NB4 (cell line): ENCODE data around the gene ADGRL3.
"Not testable (repeated sequence)": the region's sequence is repeated elsewhere in the genome, so short reads cannot be mapped to it uniquely, and the experiment has no call there.

Source experiments
- DNase-seq: peaks from one replicate; pipeline ENCODE4 v3.0.0; 2010; ENCODE audit warnings: low read depth
- H3K4me3 ChIP-seq: one replicate; pipeline ENCODE4 v1.5.1; 2011; ENCODE audit warnings: mild to moderate bottlenecking, low read depth, low read length, moderate library complexity
- CTCF ChIP-seq: IDR thresholded peaks from one replicate; pipeline ENCODE4 v1.5.1; 2012; ENCODE audit warnings: low read depth, low read length
- MAX ChIP-seq: IDR thresholded peaks from 2 replicates; pipeline ENCODE4 v1.6.1; 2011; ENCODE audit warnings: low read depth, low read length
- MYC ChIP-seq: IDR thresholded peaks from 2 replicates; pipeline ENCODE4 v1.6.1; 2011; ENCODE audit warnings: low read depth, low read length
- POLR2A ChIP-seq: IDR thresholded peaks from 2 replicates; pipeline ENCODE4 v1.6.1; 2011; ENCODE audit warnings: mild to moderate bottlenecking; ENCODE audit not compliant: insufficient read length; ENCODE audit errors: extremely low read depth

The ADGRL3 gene

GRCh38 chr4:61838072-61838471, 637.9 kb downstream of the ADGRL3 start:
- no peak overlapping the region for H3K4me3 ChIP-seq
- TF ChIP-seq CTCF (no peak), POLR2A (no peak)
- no peak for DNase-seq

DNA sequence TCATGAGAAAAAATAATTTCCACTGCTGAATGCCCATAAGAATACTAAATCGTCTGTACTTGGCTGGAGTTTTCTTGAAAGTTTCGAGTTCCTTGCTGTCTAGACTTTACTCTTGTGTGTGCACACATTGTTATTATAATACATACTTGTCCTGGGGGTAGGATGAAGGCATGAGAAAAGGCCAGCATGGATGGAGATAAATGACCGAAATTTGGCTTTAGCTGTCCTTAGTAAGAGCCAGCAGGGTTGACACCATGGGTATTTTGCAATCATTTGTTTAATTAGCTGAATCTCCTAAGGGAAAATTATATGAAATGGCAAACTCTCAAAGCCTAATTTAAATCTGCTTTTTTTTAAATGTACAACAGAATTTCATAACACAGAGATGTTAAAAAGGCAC, 641.6 kb downstream of the ADGRL3 start:
- no peak overlapping the region for H3K4me3 ChIP-seq
- TF ChIP-seq MYC (no peak), CTCF (no peak), MAX (no peak), POLR2A (no peak)
- no peak for DNase-seq

GRCh38 chr4:61851126-61851525, 651.0 kb downstream of the ADGRL3 start:
- no peak for DNase-seq
- TF ChIP-seq CTCF (no peak), POLR2A (no peak), MAX (no peak), MYC (no peak)
- no peak overlapping the region for H3K4me3 ChIP-seq

GRCh38 chr4:61852105-61852504, 652.0 kb downstream of the ADGRL3 start:
- not testable (repeated sequence) for H3K4me3 ChIP-seq, DNase-seq

- H3K4me3 ChIP-seq = no peak overlapping the region
- DNase-seq = no peak
Observed at GRCh38 chr4:61853041-61853440, 652.9 kb downstream of the ADGRL3 start.

DNA sequence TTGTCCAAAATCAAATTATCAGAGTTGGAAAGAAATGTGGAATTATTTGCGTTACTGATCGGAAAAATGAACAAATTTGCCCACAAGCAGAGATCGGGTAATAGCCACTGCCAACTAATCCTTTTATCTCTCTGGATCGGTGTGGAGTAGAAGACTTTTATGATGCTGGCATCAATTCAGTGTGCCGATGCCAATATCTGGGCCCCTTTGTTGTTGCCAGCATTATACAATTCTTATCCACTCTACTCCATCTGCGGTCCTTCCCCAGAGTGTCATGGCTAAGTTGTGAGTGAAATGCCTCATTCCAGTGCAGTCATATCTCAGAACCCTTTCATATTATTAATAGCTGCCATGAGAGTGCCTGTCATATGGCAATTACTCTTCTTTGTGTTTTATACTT, 660.2 kb downstream of the ADGRL3 start:
- no peak for DNase-seq
- no peak overlapping the region for H3K4me3 ChIP-seq
- TF ChIP-seq POLR2A (no peak), MAX (no peak), CTCF (no peak), MYC (no peak)

More at GRCh38 chr4:61853041-61853440, 652.9 kb downstream of the ADGRL3 start:
- TF ChIP-seq MYC (no peak), CTCF (no peak), POLR2A (no peak), MAX (no peak)
